HuH-7 (cell line): ENCODE data around the gene MDGA2.
"Not testable (repeated sequence)": the region's sequence is repeated elsewhere in the genome, so short reads cannot be mapped to it uniquely, and the experiment has no call there.

Source experiments
- DNase-seq: peaks from one replicate; pipeline ENCODE4 v3.0.0; 2011; ENCODE audit warnings: low spot score

Gene MDGA2

DNA sequence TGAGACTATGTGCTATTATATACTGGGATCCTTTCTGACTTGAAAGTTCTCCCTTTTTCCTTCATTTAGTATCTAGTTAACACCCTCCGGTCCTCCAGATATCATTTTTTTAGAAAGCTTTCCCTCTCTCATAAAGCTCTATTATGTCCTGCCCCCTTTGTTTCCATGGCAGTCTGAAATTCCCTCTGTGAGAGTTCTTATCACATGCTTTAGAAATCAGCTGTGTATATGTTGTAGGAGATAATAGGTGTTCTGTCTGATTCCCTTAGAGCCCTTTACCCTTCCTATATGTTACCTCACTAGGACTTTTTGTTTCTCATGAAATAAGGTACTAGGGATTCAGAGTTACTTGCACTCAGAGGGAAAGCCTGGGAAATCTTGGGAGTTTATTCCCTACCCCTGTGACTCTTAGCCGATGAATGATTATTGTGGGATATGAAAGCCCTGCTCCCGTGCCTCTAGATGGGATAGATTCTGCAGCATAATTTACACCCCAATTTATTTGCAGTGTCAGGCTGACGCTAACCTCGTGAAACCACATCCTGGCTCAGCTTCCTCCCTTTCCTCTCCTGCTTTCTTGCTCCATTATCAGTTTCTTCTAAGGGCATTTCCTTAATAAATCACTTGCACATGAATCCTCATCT lies 448.4 kb downstream of the MDGA2 start:
- no peak for DNase-seq

DNA sequence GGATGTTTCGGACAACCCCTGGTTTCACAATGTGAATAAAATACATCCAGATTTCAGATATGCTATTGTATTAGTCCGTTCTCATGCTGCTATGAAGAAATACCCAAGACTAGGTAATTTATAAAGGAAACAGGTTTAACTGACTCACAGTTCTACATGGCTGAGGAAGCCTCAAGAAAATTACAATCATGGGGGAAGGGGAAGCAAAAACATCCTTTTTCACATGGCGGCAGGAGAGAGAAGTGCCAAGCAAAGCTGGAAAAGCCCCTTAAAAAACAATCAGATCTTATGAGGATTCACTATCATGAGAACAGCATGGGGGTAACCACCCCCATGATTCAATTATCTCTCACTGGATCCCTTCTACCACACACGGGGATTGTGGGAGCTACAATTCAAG lies 451.7 kb downstream of the MDGA2 start:
- DNase-seq, result no peak

DNA sequence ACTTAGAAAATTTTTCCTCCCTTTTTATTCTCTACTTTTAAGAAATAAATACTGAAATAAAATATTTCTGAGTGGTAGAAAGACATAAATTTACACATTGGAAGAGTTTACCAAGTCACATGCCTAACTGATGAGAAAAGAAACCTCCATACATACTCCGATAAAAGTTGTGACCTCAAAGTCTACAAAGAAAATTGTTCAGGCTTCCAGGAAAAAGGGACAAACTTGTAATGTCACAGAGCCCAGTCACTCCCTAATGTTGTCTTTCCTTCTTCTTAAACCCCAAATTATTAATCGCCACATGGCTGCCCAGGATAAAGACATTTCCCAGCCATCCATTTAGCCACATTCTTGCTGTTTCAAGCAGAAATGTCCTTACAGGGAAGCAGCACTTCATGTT lies 455.3 kb downstream of the MDGA2 start:
- DNase-seq, result no peak

DNA sequence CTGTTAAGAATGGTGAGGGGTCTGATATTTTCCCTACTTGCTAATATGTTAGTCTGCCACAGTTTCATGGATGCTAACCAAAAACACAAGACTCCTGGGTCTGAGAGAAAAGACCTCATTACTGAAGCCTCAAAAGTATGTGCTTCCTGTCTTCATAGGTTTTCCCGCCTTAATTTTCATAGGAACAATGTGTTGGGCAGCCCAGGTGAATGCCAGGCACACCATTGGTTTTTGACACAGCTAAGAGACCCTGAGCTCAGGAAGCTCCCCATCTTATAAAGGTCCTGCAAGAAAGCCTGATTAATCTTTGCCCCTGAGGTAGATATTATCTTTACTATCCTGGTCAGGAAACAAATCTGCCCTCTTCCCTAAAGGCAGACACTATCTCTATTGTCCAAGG lies 464.1 kb downstream of the MDGA2 start:
- no peak for DNase-seq

DNA sequence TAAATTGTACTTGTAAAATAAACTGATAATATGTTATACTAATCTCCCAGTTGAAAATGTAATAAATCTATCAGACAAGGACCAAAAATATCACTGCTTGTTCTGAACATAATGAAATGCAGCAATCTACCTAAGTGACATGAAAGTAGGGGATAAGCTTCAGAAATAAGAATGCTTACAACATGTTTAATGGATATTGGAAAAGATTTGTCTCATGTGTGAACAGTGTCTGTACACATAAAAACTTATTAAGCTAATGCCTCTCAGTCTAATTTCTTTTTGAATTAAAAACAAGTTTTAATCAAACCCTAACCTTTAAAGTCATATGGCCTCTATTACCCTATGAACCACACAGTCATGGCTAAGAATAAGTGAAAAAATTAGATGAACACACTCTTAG lies 465.3 kb downstream of the MDGA2 start:
- no peak for DNase-seq

DNA sequence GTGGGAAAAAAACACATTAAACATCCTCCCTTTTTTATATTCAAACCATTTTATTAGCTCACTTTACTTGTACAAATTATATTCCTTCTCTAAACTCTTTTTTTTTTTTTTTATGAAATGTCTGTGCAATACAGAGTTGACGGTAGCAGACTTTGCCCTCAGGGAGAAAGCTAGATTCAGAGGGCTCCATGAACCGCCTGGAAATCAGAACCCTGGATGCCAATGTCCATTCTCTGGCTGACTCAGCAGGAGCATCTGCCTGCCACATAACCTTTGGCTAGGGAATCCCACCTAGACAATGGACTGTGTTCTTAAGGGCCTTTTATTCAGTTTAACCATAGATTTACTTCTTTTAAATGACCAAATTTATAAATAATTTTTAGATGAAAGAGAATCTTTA lies 467.0 kb downstream of the MDGA2 start:
- DNase-seq, result no peak

DNA sequence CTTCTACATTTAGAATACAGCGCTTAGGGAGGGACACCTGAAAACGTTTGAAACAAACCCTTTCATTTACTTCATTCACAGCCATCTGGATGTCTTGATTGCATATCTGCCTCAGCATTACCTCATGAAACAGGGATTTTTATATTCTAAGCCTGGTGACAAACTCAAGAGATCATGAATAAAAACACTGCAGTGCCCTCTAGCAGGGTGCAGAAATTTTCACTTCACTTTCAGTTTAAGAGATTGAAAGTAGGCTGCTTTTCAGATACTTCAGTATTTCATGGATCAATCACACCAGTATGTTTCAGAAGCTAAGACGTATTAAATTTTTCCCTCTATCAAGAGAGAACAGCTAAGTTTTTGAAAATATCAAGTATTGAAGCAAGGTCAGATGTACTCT lies 467.8 kb downstream of the MDGA2 start:
- no peak for DNase-seq

DNA sequence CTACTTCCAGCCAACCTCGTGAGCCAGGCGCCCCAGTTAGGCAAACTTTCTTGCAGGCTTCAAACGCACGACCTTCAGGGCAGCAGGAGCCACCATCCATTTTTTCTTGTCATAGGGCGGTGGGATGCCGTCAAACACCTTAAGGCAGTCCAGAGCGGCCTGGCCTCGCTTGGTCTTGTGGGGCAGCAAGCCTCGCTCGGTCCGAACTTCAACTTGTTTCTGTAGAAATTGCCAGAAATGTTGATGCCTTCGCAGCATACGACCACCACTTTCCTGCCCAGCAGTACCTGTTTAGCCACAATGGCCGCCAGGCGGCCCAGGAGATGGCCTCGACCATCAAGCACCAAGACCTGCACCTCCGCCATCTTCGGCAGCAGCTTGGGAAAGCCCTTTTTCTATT lies 474.7 kb downstream of the MDGA2 start:
- no peak for DNase-seq

DNA sequence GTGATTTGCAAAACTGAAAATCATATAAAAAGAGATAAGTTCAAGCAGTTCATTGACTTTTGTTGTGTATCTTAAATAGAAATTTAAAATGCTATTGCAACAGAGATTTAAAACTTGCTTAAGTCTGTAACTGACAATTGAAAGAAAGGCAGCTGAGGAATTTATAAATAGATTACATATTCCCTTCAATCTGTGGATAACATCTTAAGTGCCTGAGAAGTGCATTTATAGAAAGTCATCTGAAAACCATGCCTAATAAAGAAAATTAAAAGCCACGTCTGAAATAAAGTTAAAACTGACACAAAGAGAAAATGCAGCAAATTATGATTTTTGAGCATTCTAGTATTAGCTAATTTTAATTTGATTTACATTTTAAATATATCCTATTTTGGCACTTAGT lies 479.8 kb downstream of the MDGA2 start:
- DNase-seq, result no peak

DNA sequence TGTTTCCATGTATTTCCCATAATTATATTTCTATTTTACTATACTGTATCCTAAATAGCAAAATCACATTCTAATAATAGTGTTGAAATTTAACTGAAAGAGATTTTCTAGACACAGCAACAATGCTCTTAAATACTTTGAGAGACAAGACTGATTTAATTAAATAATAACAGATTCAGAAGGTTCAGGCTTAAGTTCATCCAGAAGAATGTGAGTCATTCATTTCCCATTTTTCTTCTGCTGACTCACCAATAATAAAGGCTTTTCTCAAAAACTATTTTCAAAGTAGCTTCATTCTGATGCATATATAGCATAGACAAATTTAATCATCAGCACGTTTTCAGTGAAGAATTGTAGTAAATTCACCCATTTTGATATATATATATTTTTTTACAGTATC lies 481.4 kb downstream of the MDGA2 start:
- DNase-seq, result no peak

DNA sequence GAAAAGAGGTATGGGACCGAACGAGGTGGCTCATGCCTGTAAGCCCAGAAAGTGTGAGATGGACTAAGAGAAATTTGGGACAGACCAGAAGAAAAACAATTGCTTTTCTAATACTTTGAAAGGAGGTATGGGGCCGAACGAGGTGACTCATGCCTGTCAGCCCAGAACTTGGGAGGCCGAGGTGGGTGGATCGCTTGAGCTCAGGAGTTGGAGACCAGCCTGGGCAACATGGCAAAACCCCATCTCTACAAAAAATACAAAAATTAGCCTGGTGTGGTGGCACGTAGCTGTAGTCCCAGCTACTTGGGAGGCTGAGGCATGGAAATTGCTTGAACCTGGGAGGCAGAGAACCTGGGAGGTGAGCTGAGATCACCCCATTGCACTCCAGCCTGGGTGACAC lies 483.2 kb downstream of the MDGA2 start:
- not testable (repeated sequence) for DNase-seq

DNA sequence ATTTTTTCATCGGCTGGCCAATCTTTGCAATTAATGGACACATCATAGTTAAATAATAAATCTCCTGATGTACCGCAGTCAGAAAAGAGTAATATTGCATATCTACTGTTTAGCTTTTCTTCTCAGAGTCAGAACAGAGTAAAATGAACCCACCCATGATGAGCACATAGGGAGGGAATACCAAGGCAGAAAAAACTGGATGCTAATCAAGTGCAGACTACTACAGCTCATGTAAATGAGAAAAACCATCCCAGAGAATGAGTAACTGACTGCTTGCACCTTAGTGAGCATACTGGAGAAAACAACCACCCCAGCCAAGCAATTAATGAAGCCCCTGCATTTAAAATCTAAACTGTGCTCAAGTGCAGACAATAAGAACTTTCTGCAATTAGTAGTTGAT lies 483.7 kb downstream of the MDGA2 start:
- DNase-seq, result no peak

DNA sequence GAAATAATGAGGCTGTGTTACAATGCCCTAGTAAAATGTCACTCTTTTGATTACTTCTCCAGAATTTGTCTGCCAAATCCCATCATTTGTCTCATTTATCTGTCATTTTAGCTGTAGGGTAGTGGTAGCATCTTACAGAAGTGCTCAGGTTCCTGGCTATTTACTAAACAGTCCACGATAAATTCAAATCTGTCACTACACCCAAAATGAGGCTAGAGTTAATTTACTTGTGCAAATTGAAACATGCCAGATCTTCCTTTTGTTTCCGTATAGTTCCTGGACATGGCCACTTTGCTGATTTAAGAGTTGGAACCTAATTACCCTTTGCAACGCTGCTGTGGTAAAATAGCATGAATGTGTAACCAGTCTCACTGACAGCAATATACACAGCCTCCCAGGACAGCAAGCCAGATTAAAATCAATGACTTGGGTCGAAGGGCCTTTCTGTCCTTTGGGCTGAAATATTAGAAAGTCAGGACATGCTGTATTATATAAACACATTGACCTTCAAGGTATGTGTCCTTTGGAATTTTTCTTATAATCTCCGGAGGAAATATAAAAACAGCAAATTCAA lies 485.4 kb downstream of the MDGA2 start:
- DNase-seq, result no peak

DNA sequence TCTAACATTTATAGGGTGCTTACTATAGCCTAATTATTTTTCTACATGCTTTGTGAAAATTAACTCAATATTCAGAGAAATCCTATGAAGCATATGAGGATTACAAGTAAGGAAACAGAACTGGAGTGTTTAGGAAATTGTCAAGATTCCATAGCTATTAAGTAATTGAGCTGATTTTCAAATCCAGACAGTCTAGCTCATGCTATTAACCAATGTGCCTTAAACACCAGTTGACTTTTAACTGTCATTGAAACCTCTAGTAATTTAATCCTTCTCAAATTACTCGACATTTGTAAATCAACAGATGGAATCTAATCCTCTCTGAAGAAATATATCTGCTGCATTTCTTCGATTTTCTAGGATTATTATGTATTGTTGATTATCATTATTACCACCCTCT lies 488.9 kb downstream of the MDGA2 start:
- DNase-seq, result no peak

DNA sequence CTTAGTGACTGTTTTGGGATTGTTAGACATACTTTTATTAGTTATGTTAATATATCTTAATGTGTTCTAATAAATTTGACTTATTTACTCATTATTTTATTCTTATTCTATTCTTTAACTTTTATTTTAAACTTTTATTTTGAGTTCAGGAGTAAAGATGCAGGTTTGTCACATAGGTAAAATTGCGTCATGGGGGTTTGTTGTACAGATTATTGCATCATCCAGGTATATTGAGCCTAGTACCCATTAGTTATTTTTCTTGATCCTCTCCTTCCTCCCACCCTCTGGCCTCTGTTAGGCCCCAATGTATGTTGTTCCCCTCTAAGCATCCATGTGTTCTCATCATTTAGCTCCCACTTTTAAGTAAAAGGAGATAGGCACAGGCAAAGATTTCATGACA lies 495.5 kb downstream of the MDGA2 start:
- no peak for DNase-seq

DNA sequence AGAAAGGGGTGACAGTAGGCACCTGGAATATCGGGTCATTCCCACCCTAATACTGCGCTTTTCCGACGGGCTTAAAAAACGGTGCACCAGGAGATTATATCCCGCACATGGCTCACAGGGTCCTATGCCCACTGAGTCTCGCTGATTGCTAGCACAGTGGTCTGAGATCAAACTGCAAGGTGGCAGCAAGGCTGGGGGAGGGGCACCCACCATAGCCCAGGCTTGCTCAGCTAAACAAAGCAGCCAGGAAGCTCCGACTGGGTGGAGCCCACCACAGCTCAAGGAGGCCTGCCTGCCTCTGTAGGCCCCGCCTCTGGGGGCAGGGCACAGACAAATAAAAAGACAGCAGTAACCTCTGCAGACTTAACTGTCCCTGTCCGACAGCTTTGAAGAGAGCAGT lies 503.5 kb downstream of the MDGA2 start:
- not testable (repeated sequence) for DNase-seq

DNA sequence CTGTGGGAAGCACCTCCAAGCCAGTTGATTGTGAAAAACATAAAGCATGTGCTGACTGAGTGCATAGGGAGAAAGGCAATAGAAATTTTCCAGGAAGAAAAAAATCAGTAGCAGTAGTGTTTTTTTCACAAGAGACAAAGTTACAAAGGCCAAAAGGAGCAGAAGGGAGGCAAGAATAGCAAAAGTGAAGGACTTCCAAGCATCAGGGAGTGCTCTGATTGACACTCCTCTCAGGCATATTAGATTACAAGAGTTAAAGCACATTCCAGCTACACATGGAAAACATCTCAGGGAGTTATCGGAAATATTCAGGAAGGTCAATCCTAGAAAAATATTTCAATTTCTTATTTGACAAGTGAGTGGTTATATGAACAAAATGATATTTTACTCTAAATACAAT lies 508.0 kb downstream of the MDGA2 start:
- no peak for DNase-seq

DNA sequence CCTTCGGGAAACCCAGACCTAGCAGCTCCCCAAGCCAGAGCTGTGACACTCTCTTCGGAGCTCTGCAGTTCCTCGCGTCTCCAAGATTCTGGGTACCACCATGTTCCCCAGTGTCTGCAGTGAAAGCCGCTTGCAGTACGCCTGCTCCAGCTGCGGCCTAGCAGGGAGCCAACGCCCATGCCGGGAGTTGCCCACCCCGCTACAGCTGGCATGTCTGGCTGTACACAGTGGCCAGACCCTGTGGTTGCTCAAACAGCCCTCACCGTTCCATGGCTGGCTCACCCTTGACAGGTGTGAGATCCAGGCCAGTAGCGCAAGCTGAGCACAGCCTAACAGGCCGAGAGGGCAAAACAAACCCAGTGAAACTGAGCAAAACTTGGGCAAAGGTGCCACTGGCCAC lies 520.0 kb downstream of the MDGA2 start:
- no peak for DNase-seq

DNA sequence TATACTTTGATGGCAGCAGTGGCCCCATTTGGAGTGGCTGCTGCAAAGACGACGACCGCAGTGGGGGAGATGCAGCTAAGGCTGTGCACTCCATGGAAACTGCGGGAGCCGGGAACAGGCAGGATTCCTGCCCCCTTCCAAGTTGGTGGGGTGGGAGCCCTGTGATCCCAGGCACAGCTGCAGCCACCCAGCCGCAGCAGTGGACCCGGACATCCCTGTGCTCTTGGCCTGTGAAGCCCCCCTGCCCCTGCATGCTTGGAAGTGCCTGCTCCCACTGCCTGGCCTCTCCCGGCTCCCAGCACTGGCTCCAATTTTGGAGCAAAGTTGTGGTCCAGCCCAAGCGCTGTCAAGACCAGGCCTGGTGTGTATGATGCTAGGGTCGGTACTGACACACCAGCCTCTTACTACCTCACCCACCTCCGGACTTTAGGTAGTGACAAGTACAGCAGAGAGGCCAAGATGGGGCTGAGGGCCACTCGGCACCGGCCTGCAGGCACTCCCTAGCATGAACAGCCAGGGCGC lies 521.1 kb downstream of the MDGA2 start:
- DNase-seq, result no peak

DNA sequence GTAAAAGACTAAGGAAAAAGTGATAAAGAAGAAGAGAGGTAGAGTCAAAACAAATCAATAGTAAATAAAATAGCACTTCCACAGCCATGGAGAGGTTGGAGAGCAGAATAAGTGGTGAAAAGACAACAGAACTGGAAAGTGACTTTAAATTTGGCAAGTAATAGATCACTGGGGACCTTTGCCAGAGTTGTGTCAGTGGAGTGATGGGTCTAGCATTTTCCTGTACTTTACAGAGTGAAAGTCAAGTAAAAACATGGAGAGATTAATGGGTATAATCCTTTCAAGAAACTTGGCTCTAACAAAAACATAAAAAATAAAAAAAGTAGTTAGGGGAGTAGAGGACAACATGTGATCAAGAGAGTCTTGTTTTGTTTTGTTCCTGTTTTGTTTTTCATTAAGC lies 521.7 kb downstream of the MDGA2 start:
- no peak for DNase-seq

DNA sequence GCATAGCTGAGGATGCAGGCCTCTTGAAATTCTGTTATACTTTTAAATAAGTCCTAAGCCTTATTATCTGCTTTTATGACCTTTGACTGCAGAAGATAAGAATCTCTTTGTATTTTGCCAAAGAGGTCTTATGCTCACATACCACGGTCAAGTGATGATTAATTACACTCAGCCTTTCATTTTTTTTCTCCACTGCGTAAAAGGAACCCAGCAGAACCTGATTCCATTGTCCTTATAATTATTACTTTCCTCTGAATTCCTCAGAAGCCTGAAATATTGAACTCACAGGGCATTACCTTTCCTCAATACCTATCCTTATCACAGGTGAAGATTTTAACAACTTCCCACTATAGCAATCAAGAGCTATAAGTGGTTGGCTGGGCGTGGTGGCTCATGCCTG lies 525.1 kb downstream of the MDGA2 start:
- no peak for DNase-seq

DNA sequence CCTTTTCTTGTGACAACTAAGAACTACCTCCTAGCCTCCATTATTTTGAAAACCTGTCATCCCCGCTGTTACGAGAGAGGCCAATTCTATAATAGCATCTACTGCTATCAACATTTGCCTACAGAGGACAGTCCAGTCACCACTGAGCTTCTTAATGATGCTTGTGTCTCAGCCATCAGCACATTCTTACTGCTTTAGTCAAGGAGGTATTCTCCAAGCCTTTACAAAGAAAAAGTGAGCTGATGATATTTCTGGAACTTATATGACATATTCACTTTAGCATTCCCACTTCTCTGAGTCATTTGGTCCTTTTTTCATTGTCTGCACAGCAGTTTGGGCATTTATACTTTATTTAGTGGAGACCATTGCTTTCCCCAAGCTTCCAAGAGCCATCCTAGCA lies 526.1 kb downstream of the MDGA2 start:
- no peak for DNase-seq

DNA sequence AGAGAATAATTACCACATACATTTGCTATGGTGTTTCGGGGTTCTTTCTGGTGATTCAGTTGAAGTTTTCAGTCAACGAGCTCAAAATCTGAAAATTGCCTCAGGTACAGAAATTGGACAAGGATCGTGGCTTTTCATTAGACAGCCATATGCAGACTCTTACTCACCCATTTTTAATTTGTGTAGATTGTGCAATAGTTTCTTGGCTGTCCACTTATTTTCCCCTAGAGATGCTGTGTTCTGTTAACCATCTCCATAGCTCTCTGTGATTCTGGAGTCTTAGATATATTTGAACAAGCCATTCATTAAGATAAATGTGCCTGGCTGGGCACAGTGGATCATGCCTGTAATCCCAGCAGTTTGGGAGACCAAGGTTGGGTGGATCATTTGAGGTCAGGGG lies 526.7 kb downstream of the MDGA2 start:
- DNase-seq, result no peak

DNA sequence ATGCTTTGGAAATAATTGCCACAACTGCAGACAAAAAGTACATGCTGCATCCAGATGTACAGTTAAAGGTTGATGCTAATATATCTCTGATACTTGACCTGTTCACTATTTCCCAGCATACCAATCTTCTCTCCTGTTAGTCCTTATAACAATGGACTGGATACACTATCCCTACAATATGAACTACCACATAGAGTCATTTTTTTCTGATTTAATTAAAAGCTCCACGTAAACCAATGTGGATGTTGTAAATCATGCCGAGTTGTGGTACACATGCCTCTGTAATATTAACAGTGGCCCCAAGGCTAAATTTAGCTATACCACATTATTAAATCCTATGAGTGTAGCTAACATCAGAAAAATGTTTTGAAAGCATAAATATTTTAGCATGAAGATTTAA lies 554.8 kb downstream of the MDGA2 start:
- no peak for DNase-seq
